Measurements from ENCODE around the gene CHST14. TPM values are rescaled to one million over a fixed set of nuclear protein-coding genes. Genes with fewer than 3 reads are reported as not detected.

CHST14 gene
- total and polyA plus RNA-seq, 9 donors: 16.0 to 48.4 (median 42.7) TPM

DNA sequence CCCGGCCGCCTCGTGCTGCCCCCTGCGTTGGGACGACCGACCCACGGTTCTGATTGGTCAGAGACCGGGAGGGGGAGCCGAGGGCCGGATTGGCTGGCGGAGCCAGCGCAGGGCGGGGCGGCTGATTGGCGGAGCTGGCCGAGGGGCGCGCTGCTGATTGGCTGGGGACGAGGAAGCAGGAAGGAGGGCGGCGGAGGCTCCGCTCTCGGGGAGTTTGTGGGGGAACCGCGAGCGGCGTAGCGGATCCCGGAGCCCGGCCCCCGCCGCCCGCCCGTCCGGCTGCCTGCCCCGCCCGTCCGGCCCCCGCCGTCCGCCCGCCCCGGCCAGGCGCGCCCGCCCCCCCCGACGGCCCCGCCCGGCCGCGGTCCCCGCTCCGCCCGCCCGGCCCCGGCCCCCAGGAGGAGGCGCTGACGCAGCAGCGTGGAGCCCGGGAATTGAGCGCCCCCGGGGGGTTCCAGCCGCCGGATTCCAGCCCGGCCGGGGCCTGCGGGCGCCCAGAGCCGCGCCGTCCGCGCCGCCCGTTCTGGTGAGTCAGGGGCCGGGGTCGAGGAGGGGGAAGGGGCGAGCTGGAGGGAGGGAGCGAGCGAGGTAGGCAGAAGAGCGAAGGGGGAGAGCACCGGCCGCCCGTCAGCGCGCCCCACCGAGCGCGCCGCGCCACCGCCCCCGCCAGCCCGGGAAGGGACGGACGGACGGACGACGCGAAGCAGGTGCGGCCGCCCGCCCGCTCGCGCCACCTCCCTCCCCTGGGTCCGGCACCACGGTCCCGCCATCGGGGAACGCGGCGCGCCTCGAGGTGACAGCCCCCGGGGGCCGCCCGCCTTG, 29.8 kb upstream of the CHST14 start, which contains the start of gene BAHD1:
TSS of gene BAHD1 (plus strand) at position 211 of the 822 bp plus-strand sequence. CDS start 17,512 bp downstream, outside the sequence.
- Histone ChIP-seq H3K27ac (ENCODE audit: low read length) (no peak within 1 kb of the TSS), H3K4me3 (ENCODE audit: low read length) (peak within 1 kb of the TSS; percentile 68), H3K9me3 (replicated peaks; ENCODE audit: control insufficient read depth, low read depth, low read length) (no peaks in the 10 kb centered on the region), H3K36me3 (ENCODE audit: control insufficient read depth, insufficient read depth, low read length) (no peaks in the 10 kb centered on the region), H3K4me1 (ENCODE audit: control insufficient read depth, insufficient read depth, low read length) (peaks cover 46% of the 10 kb centered on the region), H3K27me3 (ENCODE audit: control insufficient read depth, insufficient read depth, low read length) (peaks cover 59% of the 10 kb centered on the region)
- under 1% methylated on average over 112 of the region's 119 CpGs for whole genome bisulfite sequencing (ENCODE audit: insufficient coverage)
- DNase-seq: peak; percentile 98

DNA sequence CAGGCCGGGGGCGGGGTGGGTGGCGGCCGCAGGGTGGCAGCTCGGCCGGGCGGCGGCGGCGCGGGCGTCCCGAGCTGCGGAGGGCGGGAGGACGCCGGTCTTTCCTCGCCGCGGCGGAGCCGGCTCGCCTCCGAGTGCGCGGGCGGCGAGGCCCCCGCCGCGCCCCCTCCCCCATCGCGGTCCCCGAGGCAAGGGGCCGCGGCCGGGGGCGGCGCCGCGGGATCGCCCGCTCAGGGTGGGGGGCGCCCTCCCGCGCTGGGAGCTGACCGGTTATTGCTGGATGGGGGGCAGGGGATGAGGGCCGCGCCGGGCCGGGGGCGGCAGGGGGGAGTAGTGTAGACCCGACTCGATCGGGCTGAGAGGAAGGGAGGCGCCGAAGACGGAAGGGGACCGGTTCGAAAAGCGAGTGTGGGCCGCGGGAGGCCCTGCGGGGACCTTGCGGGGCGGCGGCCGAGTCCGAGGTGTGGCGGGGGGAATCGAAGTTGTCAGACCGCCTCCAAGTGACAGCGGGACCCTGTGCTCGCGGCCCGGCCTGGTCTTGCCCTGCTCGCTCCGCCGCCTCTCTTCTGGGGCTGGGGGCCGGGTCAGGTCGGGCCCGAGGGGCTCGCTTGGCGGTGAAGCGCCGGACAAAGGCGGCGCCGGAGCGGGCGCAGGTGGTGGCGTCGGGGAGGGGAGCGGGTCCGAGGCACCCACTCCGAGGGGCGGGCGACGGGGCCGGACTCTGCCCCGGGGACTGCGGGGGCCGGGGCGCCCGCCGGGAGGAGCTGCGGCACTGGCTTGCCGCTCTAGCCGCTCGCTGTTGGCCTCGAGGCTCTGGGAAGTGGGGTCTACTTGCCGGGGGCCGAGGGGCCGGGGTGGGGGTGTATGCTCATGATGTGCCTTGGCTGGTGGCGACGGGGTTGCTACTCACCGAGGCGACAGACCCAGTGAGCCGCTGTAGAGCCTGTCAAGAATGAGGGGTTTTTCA, 28.9 kb upstream of the CHST14 start:
- H3K4me1 ChIP-seq (ENCODE audit: control insufficient read depth, insufficient read depth, low read length): peaks cover 37% of the 10 kb centered on the region
- peak overlapping the region; percentile 68 for H3K4me3 ChIP-seq (ENCODE audit: low read length)
- no peaks in the 10 kb centered on the region for H3K36me3 ChIP-seq (ENCODE audit: control insufficient read depth, insufficient read depth, low read length)
- peak; percentile 34 for DNase-seq
- WGBS (ENCODE audit: insufficient coverage): under 1% methylated on average over 93 of the region's 119 CpGs
- peaks cover 50% of the 10 kb centered on the region for H3K27me3 ChIP-seq (ENCODE audit: control insufficient read depth, insufficient read depth, low read length)
- no peaks in the 10 kb centered on the region for H3K9me3 ChIP-seq (replicated peaks; ENCODE audit: control insufficient read depth, low read depth, low read length)
- no peak overlapping the region for H3K27ac ChIP-seq (ENCODE audit: low read length)

DNA sequence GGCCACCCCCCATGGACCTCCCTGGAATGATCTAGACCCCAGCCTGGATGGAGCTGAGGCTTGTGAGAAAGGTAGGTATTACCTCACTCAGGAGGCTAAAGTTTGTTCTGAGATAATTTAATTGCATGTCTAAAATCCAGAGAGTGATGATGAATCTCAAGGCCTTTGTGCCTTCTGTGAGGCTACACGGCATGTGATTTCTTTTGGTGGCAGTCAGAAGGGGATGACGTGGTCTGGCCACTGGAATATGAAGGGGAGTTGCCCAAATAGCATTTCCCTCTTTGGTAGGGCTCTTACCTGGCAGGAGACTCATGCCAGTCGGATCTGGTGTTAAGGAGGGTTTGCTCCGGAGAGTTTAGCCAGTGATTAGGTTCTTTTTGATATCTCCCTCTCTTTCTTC, 27.5 kb upstream of the CHST14 start:
- Histone ChIP-seq H3K36me3 (ENCODE audit: control insufficient read depth, insufficient read depth, low read length) (no peaks in the 10 kb centered on the region), H3K4me3 (ENCODE audit: low read length) (no peak overlapping the region), H3K27me3 (ENCODE audit: control insufficient read depth, insufficient read depth, low read length) (peaks cover 36% of the 10 kb centered on the region), H3K9me3 (replicated peaks; ENCODE audit: control insufficient read depth, low read depth, low read length) (no peaks in the 10 kb centered on the region), H3K27ac (ENCODE audit: low read length) (no peak overlapping the region), H3K4me1 (ENCODE audit: control insufficient read depth, insufficient read depth, low read length) (peaks cover 27% of the 10 kb centered on the region)
- WGBS (ENCODE audit: insufficient coverage): no CpG with 5 or more reads among the region's 4 CpGs
- no peak for DNase-seq

DNA sequence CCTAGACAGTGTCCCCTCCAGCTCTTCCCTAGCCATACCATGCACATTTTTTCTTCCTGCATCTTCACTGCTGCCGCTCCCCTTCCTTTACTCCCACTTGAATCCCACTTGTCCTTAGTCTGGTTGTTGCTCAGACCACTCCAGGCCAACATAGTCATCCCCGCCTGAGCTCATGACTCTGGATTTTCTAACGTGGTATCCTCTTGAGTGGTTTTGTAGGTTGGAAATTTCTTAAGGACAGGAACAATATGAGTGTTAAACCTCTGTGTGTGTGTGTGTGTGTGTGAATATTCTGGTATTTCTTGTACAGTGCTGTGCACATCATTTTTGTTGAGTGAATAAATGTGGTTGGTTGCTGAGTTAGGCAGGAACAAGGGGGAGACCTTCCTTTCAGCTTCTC, 26.9 kb upstream of the CHST14 start:
- no peaks in the 10 kb centered on the region for H3K36me3 ChIP-seq (ENCODE audit: control insufficient read depth, insufficient read depth, low read length)
- H3K4me1 ChIP-seq (ENCODE audit: control insufficient read depth, insufficient read depth, low read length): peaks cover 25% of the 10 kb centered on the region
- H3K4me3 ChIP-seq (ENCODE audit: low read length): no peak overlapping the region
- H3K27ac ChIP-seq (ENCODE audit: low read length): no peak overlapping the region
- peaks cover 30% of the 10 kb centered on the region for H3K27me3 ChIP-seq (ENCODE audit: control insufficient read depth, insufficient read depth, low read length)
- 38% methylated on average over 1 of the region's 3 CpGs for WGBS (ENCODE audit: insufficient coverage)
- DNase-seq: no peak
- H3K9me3 ChIP-seq (replicated peaks; ENCODE audit: control insufficient read depth, low read depth, low read length): no peaks in the 10 kb centered on the region

DNA sequence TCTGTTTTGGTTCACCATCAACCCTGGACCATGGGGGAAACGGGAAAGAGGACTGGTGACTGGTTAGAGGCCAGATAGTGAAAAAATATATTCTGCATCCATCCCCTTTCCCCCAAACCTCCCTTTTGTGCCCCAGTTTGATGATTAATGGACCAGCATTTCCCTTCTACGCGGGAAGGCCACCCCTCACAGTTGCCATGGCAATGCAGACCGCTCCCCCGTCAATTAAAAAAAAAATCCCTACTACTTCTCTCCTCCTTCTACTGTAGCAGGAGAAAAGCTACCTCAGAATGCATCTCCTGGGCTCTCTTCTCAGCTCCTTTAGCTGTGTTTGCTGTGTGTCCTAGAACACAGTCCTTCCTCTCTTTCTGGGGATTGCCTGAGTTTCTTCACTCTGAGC, 26.0 kb upstream of the CHST14 start:
- Histone ChIP-seq H3K4me3 (ENCODE audit: low read length) (no peak overlapping the region), H3K27me3 (ENCODE audit: control insufficient read depth, insufficient read depth, low read length) (peaks cover 21% of the 10 kb centered on the region), H3K36me3 (ENCODE audit: control insufficient read depth, insufficient read depth, low read length) (no peaks in the 10 kb centered on the region), H3K27ac (ENCODE audit: low read length) (no peak overlapping the region), H3K9me3 (replicated peaks; ENCODE audit: control insufficient read depth, low read depth, low read length) (no peaks in the 10 kb centered on the region), H3K4me1 (ENCODE audit: control insufficient read depth, insufficient read depth, low read length) (peaks cover 16% of the 10 kb centered on the region)
- no peak for DNase-seq
- WGBS (ENCODE audit: insufficient coverage): 36% methylated on average over 4 of the region's 5 CpGs

DNA sequence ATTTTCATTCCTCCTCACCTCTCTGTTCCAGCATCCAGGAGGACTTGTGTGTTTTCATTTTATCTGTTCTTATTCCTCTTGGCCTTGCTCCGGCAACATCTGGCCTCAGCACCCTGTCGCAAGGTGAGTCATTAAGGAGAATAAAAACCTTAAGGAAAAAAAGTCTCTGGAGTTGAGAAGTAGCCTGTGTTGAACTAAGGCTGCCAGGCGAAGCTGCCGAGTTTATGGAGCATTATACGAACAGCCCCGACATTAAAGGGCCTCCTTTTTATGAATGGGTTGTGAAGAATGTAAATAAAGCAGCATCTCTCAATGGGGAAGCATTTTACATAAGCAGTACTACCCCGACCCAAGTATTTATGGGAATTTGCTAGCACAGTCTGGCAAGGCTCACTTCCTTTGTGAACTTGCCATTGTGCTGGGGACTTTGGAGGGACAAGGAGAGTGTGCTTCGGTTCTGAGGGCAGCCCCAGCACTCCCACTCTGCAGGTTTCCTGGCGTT, 25.3 kb upstream of the CHST14 start:
- H3K4me1 ChIP-seq (ENCODE audit: control insufficient read depth, insufficient read depth, low read length): peaks cover 10% of the 10 kb centered on the region
- DNase-seq: peak; percentile 39
- H3K9me3 ChIP-seq (replicated peaks; ENCODE audit: control insufficient read depth, low read depth, low read length): no peaks in the 10 kb centered on the region
- WGBS (ENCODE audit: insufficient coverage): 27% methylated on average over 4 of the region's 9 CpGs
- H3K27me3 ChIP-seq (ENCODE audit: control insufficient read depth, insufficient read depth, low read length): peaks cover 14% of the 10 kb centered on the region
- no peak overlapping the region for H3K27ac ChIP-seq (ENCODE audit: low read length)
- H3K4me3 ChIP-seq (ENCODE audit: low read length): no peak overlapping the region
- H3K36me3 ChIP-seq (ENCODE audit: control insufficient read depth, insufficient read depth, low read length): no peaks in the 10 kb centered on the region

DNA sequence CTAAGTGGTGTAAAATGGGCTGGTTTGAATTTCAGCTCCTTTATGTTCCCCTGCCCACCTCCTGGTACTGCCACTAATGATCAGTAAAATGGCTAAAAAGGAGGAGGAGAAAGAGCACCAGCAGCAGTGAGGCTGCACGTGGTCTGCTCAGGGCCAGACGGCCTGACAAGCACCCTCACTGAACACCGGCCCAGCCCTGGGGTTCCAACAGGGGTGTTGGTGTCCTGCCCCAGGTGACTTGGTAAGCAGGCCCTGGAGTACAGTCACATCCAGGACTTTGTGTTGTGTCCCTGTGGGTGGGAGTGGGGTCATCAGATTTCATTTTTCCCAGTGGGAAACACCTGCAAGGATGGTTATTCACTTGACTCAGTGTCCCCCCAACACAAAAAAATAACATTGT, 24.6 kb upstream of the CHST14 start:
- no peak for DNase-seq
- H3K4me1 ChIP-seq (ENCODE audit: control insufficient read depth, insufficient read depth, low read length): peaks cover 10% of the 10 kb centered on the region
- WGBS (ENCODE audit: insufficient coverage): 47% methylated on average over 3 of the region's 3 CpGs

DNA sequence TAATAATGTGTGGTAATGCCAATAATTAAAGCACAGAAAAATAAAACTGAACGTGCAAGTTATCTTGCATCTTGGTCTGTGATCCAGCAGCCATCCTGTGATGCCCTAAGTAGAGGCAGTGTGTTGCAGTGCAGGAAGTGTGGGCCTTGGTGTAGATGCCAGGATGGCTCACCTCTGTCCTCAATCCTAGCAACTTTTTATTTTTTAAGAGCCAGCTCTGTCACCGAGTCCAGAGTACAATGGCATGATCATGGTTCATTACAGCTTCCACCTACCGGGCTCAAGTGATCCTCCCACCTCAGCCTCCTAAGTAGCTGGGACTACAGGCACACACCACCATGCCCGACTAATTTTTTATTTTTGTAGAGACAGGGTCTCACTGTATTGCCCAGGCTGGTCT, 22.4 kb upstream of the CHST14 start:
- H3K27ac ChIP-seq (ENCODE audit: low read length): no peak overlapping the region
- no peak overlapping the region for H3K4me3 ChIP-seq (ENCODE audit: low read length)
- 96% methylated on average over 3 of the region's 4 CpGs for WGBS (ENCODE audit: insufficient coverage)
- H3K4me1 ChIP-seq (ENCODE audit: control insufficient read depth, insufficient read depth, low read length): no peaks in the 10 kb centered on the region
- H3K36me3 ChIP-seq (ENCODE audit: control insufficient read depth, insufficient read depth, low read length): no peaks in the 10 kb centered on the region
- no peaks in the 10 kb centered on the region for H3K9me3 ChIP-seq (replicated peaks; ENCODE audit: control insufficient read depth, low read depth, low read length)
- H3K27me3 ChIP-seq (ENCODE audit: control insufficient read depth, insufficient read depth, low read length): peaks cover 2% of the 10 kb centered on the region
- DNase-seq: no peak

More for the DNA sequence above, 24.6 kb upstream of the CHST14 start:
- no peaks in the 10 kb centered on the region for H3K9me3 ChIP-seq (replicated peaks; ENCODE audit: control insufficient read depth, low read depth, low read length)
- H3K27ac ChIP-seq (ENCODE audit: low read length): no peak overlapping the region
- H3K27me3 ChIP-seq (ENCODE audit: control insufficient read depth, insufficient read depth, low read length): peaks cover 14% of the 10 kb centered on the region
- no peak overlapping the region for H3K4me3 ChIP-seq (ENCODE audit: low read length)
- no peaks in the 10 kb centered on the region for H3K36me3 ChIP-seq (ENCODE audit: control insufficient read depth, insufficient read depth, low read length)

DNA sequence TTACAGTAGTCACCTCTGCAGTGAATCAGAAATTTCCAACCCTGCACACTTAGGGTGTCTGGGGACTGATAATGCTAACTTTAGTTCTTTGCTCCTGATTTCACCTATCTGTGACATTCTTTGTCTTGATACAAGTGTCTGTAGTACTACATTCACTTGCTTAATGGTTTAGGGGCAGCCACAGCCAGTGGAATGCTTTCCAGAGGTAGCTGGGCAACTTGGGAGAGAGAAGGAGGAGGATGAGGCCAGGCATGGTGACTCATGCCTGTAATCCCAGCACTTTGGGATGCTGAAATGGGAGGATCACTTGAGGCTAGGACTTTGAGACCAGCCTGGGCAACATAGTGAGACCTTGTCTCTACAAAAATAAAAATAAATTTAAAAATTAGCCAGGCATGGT, 21.5 kb upstream of the CHST14 start:
- no peak for DNase-seq
- H3K36me3 ChIP-seq (ENCODE audit: control insufficient read depth, insufficient read depth, low read length): no peaks in the 10 kb centered on the region
- H3K27ac ChIP-seq (ENCODE audit: low read length): no peak overlapping the region
- no peaks in the 10 kb centered on the region for H3K4me1 ChIP-seq (ENCODE audit: control insufficient read depth, insufficient read depth, low read length)
- H3K27me3 ChIP-seq (ENCODE audit: control insufficient read depth, insufficient read depth, low read length): no peaks in the 10 kb centered on the region
- no peak overlapping the region for H3K4me3 ChIP-seq (ENCODE audit: low read length)
- H3K9me3 ChIP-seq (replicated peaks; ENCODE audit: control insufficient read depth, low read depth, low read length): no peaks in the 10 kb centered on the region

DNA sequence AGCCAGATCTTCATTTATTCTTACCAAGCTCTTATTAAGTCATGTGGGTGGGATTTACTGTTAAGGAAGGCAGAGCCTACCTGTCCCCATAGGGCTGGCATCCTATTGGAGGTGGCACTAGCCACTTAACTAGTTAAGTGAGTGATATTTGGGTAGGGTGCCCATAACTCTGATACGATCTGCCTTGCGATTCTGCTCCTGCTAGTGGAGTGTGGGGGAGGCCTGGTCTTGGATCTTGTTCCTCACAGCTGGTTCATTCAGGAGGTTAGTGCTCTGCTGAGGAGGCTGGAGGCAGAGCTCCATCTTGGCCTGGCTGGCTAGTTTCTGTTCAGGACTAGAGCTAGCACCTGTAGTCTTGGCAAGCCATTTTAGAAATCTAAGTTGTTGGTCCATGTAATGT, 20.7 kb upstream of the CHST14 start:
- Histone ChIP-seq H3K36me3 (ENCODE audit: control insufficient read depth, insufficient read depth, low read length) (no peaks in the 10 kb centered on the region), H3K27me3 (ENCODE audit: control insufficient read depth, insufficient read depth, low read length) (no peaks in the 10 kb centered on the region), H3K4me1 (ENCODE audit: control insufficient read depth, insufficient read depth, low read length) (peaks cover 3% of the 10 kb centered on the region), H3K4me3 (ENCODE audit: low read length) (no peak overlapping the region), H3K27ac (ENCODE audit: low read length) (no peak overlapping the region), H3K9me3 (replicated peaks; ENCODE audit: control insufficient read depth, low read depth, low read length) (no peaks in the 10 kb centered on the region)
- DNase-seq: no peak
- 86% methylated on average over 1 of the region's 2 CpGs for WGBS (ENCODE audit: insufficient coverage)

Data from muscle of leg (tissue), 11 donors.